Motor neuron (in vitro differentiated cells): ENCODE results near the gene MTTP. TPM values are rescaled to one million over a fixed set of nuclear protein-coding genes. Genes with fewer than 3 reads are reported as not detected.

Experiments used
- ATAC-seq, 8 experiments: fragments of 200-7000 bp; cut with Tn5 transposase; replicated peaks in 6 of 8; 2 replicates each; pipeline ENCODE4 v1.8.0; 2021; ENCODE audit warnings: mild to moderate bottlenecking in 8 of 8, moderate library complexity in 8 of 8
- H3K27ac ChIP-seq, 2 donors: fragments of 250-450 bp; sonication (Bioruptor Pico); 2 replicates each; pipeline ENCODE4 v1.9.0; 2021; ENCODE audit warnings: antibody characterized with exemption in 2 of 2, mild to moderate bottlenecking in 2 of 2, moderate library complexity in 1 of 2
- H3K4me1 ChIP-seq, 2 donors: fragments of 250-450 bp; sonication (Bioruptor Pico); replicated peaks in 1 of 2; 2 replicates each; pipeline ENCODE4 v1.6.1; 2021; ENCODE audit warnings: antibody characterized with exemption in 2 of 2, mild to moderate bottlenecking in 2 of 2, moderate library complexity in 1 of 2
- H3K4me3 ChIP-seq, 5 donors: fragments of 250-450 bp; sonication (Bioruptor Pico); 2 replicates each; pipeline ENCODE4 v1.9.0; 2021; ENCODE audit warnings: antibody characterized with exemption in 5 of 5, mild to moderate bottlenecking in 5 of 5, moderate library complexity in 4 of 5
- WGBS, 10 experiments: fragments of 450-650 bp; shearing (Covaris generic); methylation state at CpG; one replicate each; pipeline ENCODE4 v1.0.0; 2022; 5-methylcytosine and 5-hydroxymethylcytosine counted together
- in situ Hi-C, 9 experiments: fragments of 400-800 bp; cut with MboI; loops; one replicate each; pipeline ENCODE4 v1.15.0; 2021; ENCODE audit warnings: low sequenced_read_pairs in 9 of 9, low pct_unique_long_range_greater_than_20kb in 2 of 9; ENCODE audit not compliant: unreplicated experiment in 9 of 9
- total RNA-seq, 8 experiments: library from RNA; unstranded; fragments of 300-600 nt; gene quantifications; 2 replicates each; pipeline versions ENCODE4 v1.2.3 to v1.2.4, GENCODE V29; 2022

Gene MTTP
- total RNA-seq, 8 experiments from 2014 or later: 0.20 to 2.5 (median 1.7) TPM; not detected in 1

GRCh38 chr4:99668472-99668871, 93.8 kb downstream of the MTTP start:
- no peak overlapping the region for H3K4me3 ChIP-seq
- H3K27ac ChIP-seq: no peak overlapping the region
- ATAC-seq: no peak
- WGBS, 10 experiments: 13 to 100% (median 100%) methylated on average over 1 of the region's 1 CpG; no CpG with 5 or more reads in 2 of the 10 experiments
- in situ Hi-C loops: no loop called here
- peaks cover 3 to 4% of the 10 kb centered on the region in 2 donors for H3K4me1 ChIP-seq

- in situ Hi-C loops: no loop called here
Measured at GRCh38 chr4:99669084-99669483, 94.5 kb downstream of the MTTP start.

GRCh38 chr4:99670409-99671073, 95.9 kb downstream of the MTTP start:
- no peak for ATAC-seq
- in situ Hi-C loops: no loop called here
- peaks cover 0 to 3% of the 10 kb centered on the region in 2 donors for H3K4me1 ChIP-seq
- WGBS, 10 experiments: 5 to 100% (median 87%) methylated on average over 1 to 4 of the region's 5 CpGs; no CpG with 5 or more reads in 3 of the 10 experiments
- H3K4me3 ChIP-seq: no peak overlapping the region
- H3K27ac ChIP-seq: no peak overlapping the region

More at GRCh38 chr4:99669084-99669483, 94.5 kb downstream of the MTTP start:
- WGBS, 10 experiments: 0 to 100% (median 88%) methylated on average over 1 of the region's 1 CpG; no CpG with 5 or more reads in 2 of the 10 experiments
- Histone ChIP-seq H3K4me1 (peaks cover 3 to 4% of the 10 kb centered on the region in 2 donors), H3K4me3 (no peak overlapping the region), H3K27ac (no peak overlapping the region)
- ATAC-seq: no peak

Other genes starting within 250 kb of the MTTP start
- gene ADH1C, start 222.1 kb upstream of the MTTP start, total RNA-seq: under 1 TPM in 5 of 8 experiments, not detected in 3; 0.47 to 1.00 (median 0.55) TPM
- 1 to 10 TPM in 1 of 8 experiments, under 1 TPM in 2, not detected in 5; 0.09 to 3.0 (median 0.29) TPM for gene ADH7, start 139.5 kb upstream of the MTTP start, total RNA-seq
- gene C4orf17, start 63.8 kb upstream of the MTTP start, total RNA-seq: under 1 TPM in 4 of 8 experiments, not detected in 4; 0.05 to 0.27 (median 0.21) TPM
- gene TRMT10A, start 10.8 kb upstream of the MTTP start, total RNA-seq: 10 to 100 TPM in 6 of 8 experiments, 1 to 10 TPM in 2; 7.3 to 15.9 (median 11.7) TPM
- under 1 TPM; under 0.01 to 0.57 (median 0.18) TPM for gene C4orf54, start 83.0 kb downstream of the MTTP start, total RNA-seq
- gene DAPP1, start 242.0 kb downstream of the MTTP start, total RNA-seq: 1 to 10 TPM in 1 of 8 experiments, under 1 TPM in 6, not detected in 1; 0.11 to 4.9 (median 0.25) TPM